GM12864 (cell line): ENCODE results near the gene BDH2.
A peak's percentile ranks its signal among the peaks of the same experiment; 100 is the strongest.

ENCODE experiments used
- DNase-seq: peaks from one replicate; pipeline ENCODE4 v3.0.0-alpha.2; 2011; ENCODE audit warnings: low read depth
- H3K4me3 ChIP-seq: 2 replicates; pipeline ENCODE4 v1.5.1; 2011; ENCODE audit warnings: mild to moderate bottlenecking, low read depth, low read length, control low read depth
- TF ChIP-seq, protein P1 (sequence below): IDR thresholded peaks from 2 replicates; pipeline ENCODE4 v1.5.1; 2011; ENCODE audit warnings: low read depth, mild to moderate bottlenecking, moderate library complexity, low read length, control low read depth, inconsistent platforms; ENCODE audit errors: missing control alignments

BDH2 gene

DNA sequence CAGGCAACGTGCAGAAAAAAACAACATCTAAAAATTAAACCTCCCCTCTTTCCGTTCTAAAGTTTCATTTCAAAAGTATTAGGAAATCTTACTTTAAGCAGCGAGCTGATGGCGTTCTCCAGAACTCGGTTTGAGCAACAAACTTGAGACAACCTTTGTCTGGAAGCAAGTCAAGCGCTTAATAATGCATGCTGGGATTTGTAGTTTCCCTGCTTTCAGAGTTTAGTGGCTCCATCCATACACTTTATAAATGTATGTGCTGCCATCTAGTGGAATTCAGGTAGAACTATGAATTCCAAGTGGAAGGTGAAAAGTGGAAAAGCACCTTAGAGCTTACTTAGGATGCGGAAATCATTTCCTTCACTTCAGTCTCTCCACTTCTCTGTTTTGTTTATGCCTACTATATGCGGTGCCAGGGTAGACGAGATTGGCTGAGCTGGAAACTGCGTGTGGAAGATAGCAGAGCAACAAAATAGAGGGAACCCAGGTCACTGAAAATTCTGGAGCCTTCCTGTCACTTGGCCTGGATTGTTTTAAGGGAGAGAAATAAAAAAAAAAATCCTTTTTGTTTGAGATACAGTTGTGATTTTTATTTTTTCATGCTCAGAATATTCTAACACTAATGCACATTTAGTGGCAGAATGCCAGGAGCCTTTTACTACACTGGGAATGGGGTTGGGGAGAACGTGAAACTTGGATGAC, at the start of gene BDH2:
TSS of gene BDH2 (minus strand) at position 144 of the 702 bp plus-strand sequence. CDS start 3,580 bp downstream, outside the sequence.
- TF ChIP-seq, protein P1, sequence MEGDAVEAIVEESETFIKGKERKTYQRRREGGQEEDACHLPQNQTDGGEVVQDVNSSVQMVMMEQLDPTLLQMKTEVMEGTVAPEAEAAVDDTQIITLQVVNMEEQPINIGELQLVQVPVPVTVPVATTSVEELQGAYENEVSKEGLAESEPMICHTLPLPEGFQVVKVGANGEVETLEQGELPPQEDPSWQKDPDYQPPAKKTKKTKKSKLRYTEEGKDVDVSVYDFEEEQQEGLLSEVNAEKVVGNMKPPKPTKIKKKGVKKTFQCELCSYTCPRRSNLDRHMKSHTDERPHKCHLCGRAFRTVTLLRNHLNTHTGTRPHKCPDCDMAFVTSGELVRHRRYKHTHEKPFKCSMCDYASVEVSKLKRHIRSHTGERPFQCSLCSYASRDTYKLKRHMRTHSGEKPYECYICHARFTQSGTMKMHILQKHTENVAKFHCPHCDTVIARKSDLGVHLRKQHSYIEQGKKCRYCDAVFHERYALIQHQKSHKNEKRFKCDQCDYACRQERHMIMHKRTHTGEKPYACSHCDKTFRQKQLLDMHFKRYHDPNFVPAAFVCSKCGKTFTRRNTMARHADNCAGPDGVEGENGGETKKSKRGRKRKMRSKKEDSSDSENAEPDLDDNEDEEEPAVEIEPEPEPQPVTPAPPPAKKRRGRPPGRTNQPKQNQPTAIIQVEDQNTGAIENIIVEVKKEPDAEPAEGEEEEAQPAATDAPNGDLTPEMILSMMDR, result peak; percentile 62

DNA sequence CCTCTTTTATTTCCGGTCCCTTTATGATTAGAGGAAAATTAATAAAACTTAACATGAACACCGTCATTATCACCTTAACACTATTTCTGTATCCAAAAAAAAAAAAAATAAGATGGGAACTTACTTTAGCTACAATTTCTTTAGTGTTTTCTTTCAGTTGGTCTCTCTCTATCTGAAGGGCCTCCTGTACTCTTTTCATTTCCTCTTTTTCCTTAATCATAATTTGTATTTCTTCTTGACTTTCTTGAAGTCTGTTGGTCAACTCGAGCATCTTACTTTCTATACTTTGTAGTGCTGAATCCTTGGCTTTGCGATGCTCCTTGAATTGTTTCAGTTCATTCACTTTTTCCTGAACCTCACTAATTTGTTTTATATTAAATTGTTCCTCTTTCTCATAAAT, 45.3 kb upstream of the BDH2 start:
- DNase-seq, result no peak
- TF ChIP-seq, protein P1, result no peak

More for the DNA sequence above, at the start of gene BDH2:
- H3K4me3 ChIP-seq, result peak within 1 kb of the TSS; percentile 26; the same call in 1 of the 2 replicates
- DNase-seq, result peak; percentile 80

DNA sequence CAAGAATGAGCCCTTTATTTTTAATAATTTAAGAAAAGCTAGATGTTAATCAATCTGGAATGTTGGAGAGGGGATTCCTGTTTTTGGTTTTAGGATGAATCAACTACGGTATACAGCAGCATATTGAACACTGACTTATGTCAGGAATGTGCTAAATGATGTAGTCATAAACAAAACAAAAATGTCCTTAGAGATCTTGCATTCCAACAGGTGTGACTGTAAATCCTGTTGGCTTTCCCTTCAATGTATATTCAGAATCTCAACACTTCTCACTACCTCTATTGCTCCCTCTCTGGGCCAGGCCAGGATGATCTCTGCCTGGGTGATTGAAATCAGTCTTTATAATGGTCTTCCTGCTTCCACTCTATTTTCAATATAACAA, 37.8 kb upstream of the BDH2 start:
- DNase-seq, result no peak
- H3K4me3 ChIP-seq, result no peak overlapping the region
- TF ChIP-seq, protein P1, result no peak

More for the DNA sequence above, 45.3 kb upstream of the BDH2 start:
- H3K4me3 ChIP-seq, result no peak overlapping the region

DNA sequence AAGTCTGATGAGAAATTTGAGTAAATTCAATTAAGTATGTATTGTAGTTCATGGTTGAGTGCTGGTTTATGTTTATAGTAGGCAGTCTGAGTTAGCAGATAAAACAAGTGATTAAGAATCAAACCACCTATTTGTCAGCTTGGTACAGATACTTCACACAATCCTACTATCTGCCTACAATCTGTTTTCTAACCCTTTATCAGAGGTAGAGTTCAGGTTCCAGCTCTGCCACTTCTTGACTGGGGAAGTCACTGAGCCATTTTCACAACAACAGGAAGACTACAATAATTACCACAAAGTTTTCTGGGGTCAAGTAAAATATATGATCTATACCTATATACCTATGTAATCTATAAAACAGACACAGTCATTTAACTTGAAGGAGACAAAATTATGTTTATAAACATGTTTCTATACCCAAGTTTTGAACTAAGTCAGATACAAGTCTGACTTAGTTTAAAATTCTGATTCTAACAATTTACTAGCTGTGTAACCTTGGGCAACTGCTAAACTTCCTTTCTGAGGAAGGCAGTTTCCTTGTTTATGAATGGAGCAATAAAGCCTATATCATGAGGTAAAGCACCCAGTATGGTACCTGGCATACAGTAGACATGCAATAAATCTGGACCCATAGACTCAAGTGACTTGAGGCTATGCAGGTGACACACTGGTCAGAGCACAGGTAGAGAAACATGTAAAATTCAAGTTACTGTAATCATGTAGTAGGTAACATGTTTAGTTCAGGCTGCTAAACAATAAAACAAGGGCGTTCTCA, 37.2 kb upstream of the BDH2 start:
- DNase-seq, result no peak
- TF ChIP-seq, protein P1, result no peak
- H3K4me3 ChIP-seq, result no peak overlapping the region

DNA sequence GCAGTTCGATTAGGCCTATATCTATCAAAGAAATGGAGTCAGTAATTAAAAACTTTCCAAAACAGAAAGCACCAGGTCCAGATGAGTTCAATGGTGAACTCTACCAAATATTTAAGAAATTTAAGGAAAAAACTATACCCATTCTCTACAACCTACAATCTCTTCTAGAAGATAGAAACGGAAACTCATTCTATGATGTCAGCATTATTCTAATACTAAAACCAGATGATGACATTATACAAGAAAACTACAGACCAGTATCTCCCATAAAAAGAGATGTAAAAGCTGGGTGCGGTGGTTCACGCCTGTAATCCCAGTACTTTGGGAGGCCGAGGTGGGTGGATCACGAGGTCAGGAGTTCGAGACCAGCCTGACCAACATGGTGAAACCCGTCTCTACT, 29.5 kb upstream of the BDH2 start:
- no peak overlapping the region for H3K4me3 ChIP-seq
- no peak for DNase-seq
- TF ChIP-seq, protein P1, result no peak

DNA sequence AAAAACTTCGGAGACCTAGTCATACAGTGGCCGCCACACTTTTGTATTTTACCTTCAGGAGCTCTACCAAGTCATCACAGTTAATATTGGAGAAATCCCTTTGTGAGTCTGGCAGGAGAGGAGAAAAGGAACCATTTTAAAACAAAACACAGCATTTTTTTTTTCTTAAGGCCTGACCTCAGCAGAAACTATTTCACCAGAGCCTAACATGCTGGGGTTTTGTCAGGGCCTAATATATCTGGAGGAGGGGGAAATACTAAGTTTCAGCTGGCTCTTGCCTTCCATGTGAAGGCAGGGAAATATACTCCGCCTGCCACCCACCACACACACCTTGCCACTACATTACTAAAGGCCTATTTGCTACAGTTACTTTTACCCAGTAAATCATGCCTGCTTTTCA, 26.5 kb upstream of the BDH2 start:
- TF ChIP-seq, protein P1, result no peak
- no peak overlapping the region for H3K4me3 ChIP-seq
- no peak for DNase-seq

DNA sequence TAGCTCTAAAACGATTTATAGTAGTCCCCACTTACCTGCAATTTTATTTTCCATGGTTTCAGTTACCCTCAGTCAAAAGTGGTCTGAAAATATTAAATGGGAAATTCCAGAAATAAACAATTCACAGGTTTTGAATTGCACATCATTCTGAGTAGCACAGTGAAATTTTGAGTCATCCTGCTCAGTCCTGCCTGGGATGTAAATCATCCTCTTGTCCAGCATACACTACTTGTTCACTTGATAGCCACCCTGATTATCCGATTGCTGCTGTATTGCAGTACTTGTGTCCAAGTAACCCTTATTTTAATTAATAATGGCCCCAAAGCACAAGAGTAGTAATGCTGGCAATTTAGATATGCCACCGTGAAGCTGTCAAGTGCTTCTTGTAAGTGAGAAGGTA, 23.5 kb upstream of the BDH2 start:
- no peak for DNase-seq
- TF ChIP-seq, protein P1, result no peak
- no peak overlapping the region for H3K4me3 ChIP-seq
